Astrocyte (in vitro differentiated cells and primary cell): ENCODE results near the gene C7.

Experiments
- CTCF ChIP-seq: IDR thresholded peaks from 2 replicates; pipeline ENCODE4 v1.5.1; 2011; ENCODE audit warnings: low read depth, mild to moderate bottlenecking, inconsistent platforms, low read length, moderate library complexity; ENCODE audit not compliant: insufficient read depth
- EZH2 ChIP-seq: IDR thresholded peaks from 2 replicates; pipeline ENCODE4 v1.6.1; 2012; ENCODE audit warnings: mild to moderate bottlenecking, low read length, inconsistent platforms; ENCODE audit not compliant: insufficient read depth

GRCh38 chr5:40869384-40869783 is 39.9 kb upstream of the C7 start:
- TF ChIP-seq CTCF: no peak
- no peak for TF ChIP-seq EZH2
